ENCODE measurements around the gene NADSYN1. TPM values are rescaled to one million over a fixed set of nuclear protein-coding genes. Genes with fewer than 3 reads are reported as not detected.
A peak's percentile ranks its signal among the peaks of the same experiment; 100 is the strongest.

Gene NADSYN1
- total RNA-seq (56.4 and 68.9 TPM in 2 replicates), polyA plus RNA-seq (46.8 and 67.0 TPM in 2 replicates)

DNA sequence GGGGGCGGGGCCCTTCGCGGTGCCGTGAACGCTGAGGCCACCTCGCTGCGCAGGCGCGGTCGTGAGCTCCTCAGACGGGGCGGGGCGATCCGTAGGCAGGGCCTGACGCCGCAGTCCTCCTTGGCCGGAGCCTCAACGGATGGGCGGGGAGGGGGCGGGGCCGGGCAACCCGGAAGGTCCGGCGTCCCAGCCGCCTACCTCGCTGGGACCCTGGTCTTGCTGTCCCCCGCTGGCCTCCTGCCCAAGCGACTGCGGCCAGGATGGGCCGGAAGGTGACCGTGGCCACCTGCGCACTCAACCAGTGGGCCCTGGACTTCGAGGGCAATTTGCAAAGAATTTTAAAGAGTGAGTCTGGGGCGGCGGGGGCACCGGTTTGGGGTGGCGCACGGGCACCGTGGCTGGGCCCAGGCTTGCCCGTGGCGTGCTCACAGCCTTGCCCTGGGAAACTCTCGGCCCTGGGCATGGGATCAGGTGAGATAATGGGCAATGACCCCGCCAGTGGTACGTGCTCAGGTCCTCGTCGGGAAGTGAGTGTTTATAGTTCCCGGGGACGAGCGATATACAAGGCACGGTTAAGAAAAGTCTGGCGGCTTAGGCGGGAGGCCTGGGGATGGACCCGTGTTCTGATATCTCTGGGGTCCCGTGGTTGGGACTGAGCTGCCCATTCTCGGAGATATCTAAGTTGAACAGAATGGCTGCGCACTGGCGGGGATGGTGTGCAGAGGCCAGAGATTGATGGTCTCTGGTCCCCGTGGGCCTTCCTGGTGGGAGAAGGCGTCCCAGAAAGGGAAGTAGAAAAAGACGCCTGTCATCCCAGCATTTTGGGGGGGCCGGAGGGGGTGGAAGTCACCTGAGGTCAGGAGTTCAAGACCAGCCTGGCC is at the start of gene NADSYN1:
Gene NADSYN1, plus strand, starts transcription at position 167 of the 881 bp plus-strand sequence. Its CDS starts 94 bp downstream, at position 261.
- TF ChIP-seq CTCF (IDR thresholded peaks at IDR 0.05; ENCODE audit: low read depth, low read length): no peak
- Histone ChIP-seq H3K9me3 (ENCODE audit: low read depth) (no peaks in the 10 kb centered on the region), H3K27me3 (no peaks in the 10 kb centered on the region), H3K4me3 (peak within 1 kb of the TSS; percentile 39), H3K36me3 (peaks cover 12% of the 10 kb centered on the region), H3K27ac (no peak within 1 kb of the TSS), H3K4me1 (ENCODE audit: low read depth) (peaks cover 11% of the 10 kb centered on the region)
- peak; percentile 95 to 98 for DNase-seq (ENCODE audit: low read depth in 1 of 2, low spot score in 1 of 2)

- DNase-seq (ENCODE audit: low read depth in 1 of 2, low spot score in 1 of 2): no peak
- H3K4me3 ChIP-seq: no peak overlapping the region
- TF ChIP-seq CTCF (IDR thresholded peaks at IDR 0.05; ENCODE audit: low read depth, low read length): no peak
- no peaks in the 10 kb centered on the region for H3K36me3 ChIP-seq
- H3K9me3 ChIP-seq (ENCODE audit: low read depth): no peaks in the 10 kb centered on the region
- no peak overlapping the region for H3K27ac ChIP-seq
- no peaks in the 10 kb centered on the region for H3K27me3 ChIP-seq
- H3K4me1 ChIP-seq (ENCODE audit: low read depth): no peaks in the 10 kb centered on the region
Measured at GRCh38 chr11:71404209-71404608, 48.8 kb upstream of the NADSYN1 start.

- Histone ChIP-seq H3K4me1 (ENCODE audit: low read depth) (no peaks in the 10 kb centered on the region), H3K27ac (no peak overlapping the region), H3K36me3 (no peaks in the 10 kb centered on the region), H3K4me3 (no peak overlapping the region), H3K27me3 (no peaks in the 10 kb centered on the region), H3K9me3 (ENCODE audit: low read depth) (no peaks in the 10 kb centered on the region)
- no peak for DNase-seq (ENCODE audit: low read depth in 1 of 2, low spot score in 1 of 2)
- TF ChIP-seq CTCF (IDR thresholded peaks at IDR 0.05; ENCODE audit: low read depth, low read length): no peak
Measured at GRCh38 chr11:71406681-71407080, 46.3 kb upstream of the NADSYN1 start.

DNA sequence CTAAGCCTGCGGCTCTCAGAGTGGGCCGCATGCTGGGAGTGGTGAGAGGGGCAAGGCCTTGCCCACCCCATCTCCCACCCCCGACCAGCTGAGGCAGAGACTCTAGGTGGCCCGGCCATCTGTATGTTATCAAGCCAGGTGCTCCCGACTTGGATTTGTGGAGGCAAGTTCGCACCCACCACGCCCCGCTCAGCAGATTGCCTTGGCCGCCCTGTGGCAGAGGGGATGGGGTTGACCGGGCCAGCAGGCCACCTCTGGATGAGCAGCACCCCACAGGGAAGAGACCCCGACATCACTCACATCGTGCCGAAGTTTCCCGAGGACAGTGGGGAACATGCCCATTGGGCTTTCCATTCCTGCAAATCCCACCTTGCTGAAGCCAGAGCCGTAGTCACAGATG is 45.6 kb upstream of the NADSYN1 start:
- Histone ChIP-seq H3K4me3 (no peak overlapping the region), H3K27ac (no peak overlapping the region)
- no peak for DNase-seq (ENCODE audit: low read depth in 1 of 2, low spot score in 1 of 2)

GRCh38 chr11:71408826-71409225 is 44.2 kb upstream of the NADSYN1 start:
- Histone ChIP-seq H3K36me3 (no peaks in the 10 kb centered on the region), H3K4me1 (ENCODE audit: low read depth) (no peaks in the 10 kb centered on the region), H3K4me3 (no peak overlapping the region), H3K27ac (no peak overlapping the region), H3K27me3 (no peaks in the 10 kb centered on the region), H3K9me3 (ENCODE audit: low read depth) (no peaks in the 10 kb centered on the region)
- DNase-seq (ENCODE audit: low read depth in 1 of 2, low spot score in 1 of 2): no peak
- TF ChIP-seq CTCF (IDR thresholded peaks at IDR 0.05; ENCODE audit: low read depth, low read length): no peak

More for the DNA sequence above, 45.6 kb upstream of the NADSYN1 start:
- no peaks in the 10 kb centered on the region for H3K36me3 ChIP-seq
- H3K4me1 ChIP-seq (ENCODE audit: low read depth): no peaks in the 10 kb centered on the region
- H3K27me3 ChIP-seq: no peaks in the 10 kb centered on the region
- H3K9me3 ChIP-seq (ENCODE audit: low read depth): no peaks in the 10 kb centered on the region
- TF ChIP-seq CTCF (IDR thresholded peaks at IDR 0.05; ENCODE audit: low read depth, low read length): no peak
